AG04450 (cell line): ENCODE measurements around the gene C2CD2L. TPM values are rescaled to one million over a fixed set of nuclear protein-coding genes. Genes with fewer than 3 reads are reported as not detected.
A peak's percentile ranks its signal among the peaks of the same experiment; 100 is the strongest.

Source experiments
- CTCF ChIA-PET: fragments of 300-600, 350-600 bp; formaldehyde crosslinking; extraction: SDS; loops from one replicate; lab custom pipeline; 2022; ENCODE audit warnings: antibody characterized with exemption, inconsistent platforms; lab: Charles Lee
- POLR2A ChIA-PET: fragments of 350-600 bp; formaldehyde crosslinking; extraction: SDS; loops from one replicate; lab custom pipeline; 2021; ENCODE audit warnings: antibody characterized with exemption, inconsistent platforms; lab: Yijun Ruan, JAX
- DNase-seq: peaks from one replicate; pipeline ENCODE4 v3.0.0-alpha.2; 2011; ENCODE audit warnings: low read depth, low spot score
- H3K27ac ChIP-seq: one replicate; pipeline ENCODE4 v1.5.1; 2012; ENCODE audit warnings: low read depth, low read length, control low read depth
- H3K27me3 ChIP-seq: one replicate; pipeline ENCODE4 v1.6.0; 2012; ENCODE audit warnings: low read length; ENCODE audit not compliant: control insufficient read depth, insufficient read depth
- H3K4me3 ChIP-seq: 2 replicates; pipeline ENCODE4 v1.5.1; 2011; ENCODE audit warnings: mild to moderate bottlenecking, low read depth, low read length, control low read depth
- H3K9me3 ChIP-seq: 2 replicates; pipeline ENCODE4 v1.5.1; 2012; ENCODE audit warnings: low read length; ENCODE audit not compliant: control insufficient read depth, insufficient read depth
- CTCF ChIP-seq: IDR thresholded peaks from 2 replicates; pipeline ENCODE4 v1.5.1; 2011; ENCODE audit warnings: low read depth, low read length, control low read depth, inconsistent platforms
- polyA plus RNA-seq: library from polyadenylated mRNA; depleted of rRNA; stranded (reverse); fragments of >200 nt; gene quantifications from 2 replicates; pipeline ENCODE4 v1.2.3, GENCODE V29; 2011; rRNA removed

Gene C2CD2L
- polyA plus RNA-seq, 1 experiment: 2.8 TPM

GRCh38 chr11:119167933-119168332 is 60.8 kb downstream of the C2CD2L start:
- H3K4me3 ChIP-seq: no peak overlapping the region
- H3K27me3 ChIP-seq: no peaks in the 10 kb centered on the region
- H3K9me3 ChIP-seq: no peaks in the 10 kb centered on the region
- CTCF ChIA-PET: interaction anchor here (0.8 to 1.0 kb wide), 2 partner anchors 38 to 170 kb away, joined by 3 read pairs; no protein-coding TSS in a partner anchor
- no peak for TF ChIP-seq CTCF
- no peak for DNase-seq
- POLR2A ChIA-PET: no interaction called here
- H3K27ac ChIP-seq: peak overlapping the region; percentile 11

Other genes starting within 250 kb of the C2CD2L start
- gene CXCR5, start 223.5 kb upstream of the C2CD2L start, polyA plus RNA-seq: not detected in 2 replicates
- 2.5 and 5.7 TPM in 2 replicates for gene BCL9L, start 181.4 kb upstream of the C2CD2L start, polyA plus RNA-seq
- 0.20 TPM in 1 of 2 replicates, not detected in the other for gene UPK2, start 151.0 kb upstream of the C2CD2L start, polyA plus RNA-seq
- not detected in 2 replicates for gene FOXR1, start 135.6 kb upstream of the C2CD2L start, polyA plus RNA-seq
- 11.4 and 13.5 TPM in 2 replicates for gene CENATAC, start 109.2 kb upstream of the C2CD2L start, polyA plus RNA-seq
- 819 and 1,059 TPM in 2 replicates for gene RPS25, start 89.0 kb upstream of the C2CD2L start, polyA plus RNA-seq
- gene TRAPPC4, start 88.6 kb upstream of the C2CD2L start, polyA plus RNA-seq: 95.3 and 100 TPM in 2 replicates
- 12.5 and 14.9 TPM in 2 replicates for gene SLC37A4, start 76.5 kb upstream of the C2CD2L start, polyA plus RNA-seq
- 123 and 144 TPM in 2 replicates for gene HYOU1, start 50.1 kb upstream of the C2CD2L start, polyA plus RNA-seq
- gene VPS11, start 39.5 kb upstream of the C2CD2L start, polyA plus RNA-seq: 9.9 and 19.9 TPM in 2 replicates
- gene HMBS, start 22.5 kb upstream of the C2CD2L start, polyA plus RNA-seq: 38.5 and 43.3 TPM in 2 replicates
- 59.2 and 62.5 TPM in 2 replicates for gene DPAGT1, start 5.5 kb upstream of the C2CD2L start, polyA plus RNA-seq
- 14.9 and 16.4 TPM in 2 replicates for gene HINFP, start 14.2 kb downstream of the C2CD2L start, polyA plus RNA-seq
- gene ABCG4, start 41.7 kb downstream of the C2CD2L start, polyA plus RNA-seq: 0.21 and 0.30 TPM in 2 replicates
- 4.7 and 6.4 TPM in 2 replicates for gene NLRX1, start 61.4 kb downstream of the C2CD2L start, polyA plus RNA-seq
- not detected in 2 replicates for gene NHERF4, start 78.1 kb downstream of the C2CD2L start, polyA plus RNA-seq
- gene CBL, start 99.0 kb downstream of the C2CD2L start, polyA plus RNA-seq: 19.9 and 24.3 TPM in 2 replicates
- 41.9 and 53.4 TPM in 2 replicates for gene MCAM, start 209.8 kb downstream of the C2CD2L start, polyA plus RNA-seq
- 27.1 and 35.3 TPM in 2 replicates for gene RNF26, start 227.2 kb downstream of the C2CD2L start, polyA plus RNA-seq
- gene C1QTNF5, start 233.5 kb downstream of the C2CD2L start, polyA plus RNA-seq: 8.3 and 10.9 TPM in 2 replicates
- not detected in 2 replicates for gene MFRP, start 239.4 kb downstream of the C2CD2L start, polyA plus RNA-seq